GM12878 (cell line): ENCODE data around the gene SEL1L2. TPM values are rescaled to one million over a fixed set of nuclear protein-coding genes. Genes with fewer than 3 reads are reported as not detected.

ENCODE experiments used
- ATAC-seq: fragments of 200-7000 bp; cut with Tn5 transposase; 3 replicates; pipeline ENCODE4 v1.9.1; 2020; ENCODE audit warnings: mild to moderate bottlenecking, moderate library complexity
- BruUV-seq: library from RNA; stranded (reverse); fragments of 400-500 nt; replicated peaks from 2 replicates; lab custom pipeline; 2021; lab: Mats Ljungman, UMichigan
- CTCF ChIA-PET: fragments of 300-600 bp; sonication (Branson Sonifier 250); formaldehyde crosslinking; extraction: SDS; loops from one replicate; lab custom pipeline; 2021; ENCODE audit warnings: inconsistent platforms; lab: Yijun Ruan, JAX
- POLR2A ChIA-PET: fragments of 350-600 bp; formaldehyde crosslinking; extraction: SDS; loops from one replicate; lab custom pipeline; 2021; ENCODE audit warnings: inconsistent platforms; lab: Charles Lee
- RAD21 ChIA-PET: fragments of 300-600 bp; sonication (Branson Sonifier 250); formaldehyde crosslinking; loops from one replicate; lab custom pipeline; 2023; ENCODE audit warnings: antibody characterized with exemption; ENCODE audit not compliant: unreplicated experiment; lab: Charles Lee
- SMC1A ChIA-PET: fragments of 300-600 bp; sonication (Branson Sonifier 250); formaldehyde crosslinking; loops from one replicate; lab custom pipeline; 2023; ENCODE audit not compliant: unreplicated experiment, uncharacterized antibody; lab: Charles Lee
- DNase-seq: peaks from one replicate; pipeline ENCODE4 v3.0.0-alpha.2; 2011; ENCODE audit warnings: low read depth, low spot score
- FAIRE-seq: peaks from 3 replicates; lab custom pipeline; 2011; peaks lifted over from hg19 to GRCh38; lab: Jason Lieb, UNC
- H2AFZ ChIP-seq: 2 replicates; pipeline ENCODE4 v1.6.0; 2011; ENCODE audit warnings: low read depth, low read length, control low read depth; ENCODE audit not compliant: control insufficient read depth
- H3K27ac ChIP-seq: 2 replicates; pipeline ENCODE4 v1.5.1; 2011; ENCODE audit warnings: control low read depth; ENCODE audit not compliant: control insufficient read depth, insufficient read depth
- H3K27me3 ChIP-seq, 2 experiments: replicated peaks in 1 of 2; 2 replicates each; pipeline versions ENCODE4 v1.6.0 to v1.6.1; 2011; ENCODE audit warnings: low read length in 1 of 2; ENCODE audit not compliant: control insufficient read depth in 2 of 2, insufficient read depth in 2 of 2
- H3K36me3 ChIP-seq, 2 experiments: 2 replicates each; pipeline ENCODE4 v1.5.1; 2011; ENCODE audit warnings: low read length in 1 of 2; ENCODE audit not compliant: control insufficient read depth in 2 of 2, insufficient read depth in 2 of 2
- H3K4me1 ChIP-seq: 2 replicates; pipeline ENCODE4 v1.6.1; 2011; ENCODE audit warnings: mild to moderate bottlenecking, low read length, moderate library complexity, mixed read lengths; ENCODE audit not compliant: control insufficient read depth, insufficient read depth
- H3K4me2 ChIP-seq: 2 replicates; pipeline ENCODE4 v1.6.0; 2011; ENCODE audit warnings: control low read depth; ENCODE audit not compliant: control insufficient read depth, insufficient read depth
- H3K4me3 ChIP-seq: fragments of 200-600 bp; sonication (generic); 2 replicates; pipeline ENCODE4 v1.5.1; 2016
- H3K79me2 ChIP-seq: 2 replicates; pipeline ENCODE4 v1.6.0; 2011; ENCODE audit warnings: low read length; ENCODE audit not compliant: control insufficient read depth, insufficient read depth
- H3K9ac ChIP-seq: 2 replicates; pipeline ENCODE4 v1.8.0; 2011; ENCODE audit warnings: low read length, control low read depth, mixed read lengths; ENCODE audit not compliant: control insufficient read depth, insufficient read depth
- H3K9me3 ChIP-seq: replicated peaks from 3 replicates; pipeline ENCODE4 v1.5.1; 2011; ENCODE audit warnings: mild to moderate bottlenecking, low read length; ENCODE audit not compliant: control insufficient read depth, insufficient read depth
- H4K20me1 ChIP-seq: 2 replicates; pipeline ENCODE4 v1.6.0; 2011; ENCODE audit not compliant: control insufficient read depth, insufficient read depth
- DPF2 ChIP-seq: fragments of 450-650 bp; IDR thresholded peaks from 2 replicates; pipeline ENCODE4 v1.6.1; 2017; ENCODE audit warnings: mild to moderate bottlenecking
- EZH2 ChIP-seq: IDR thresholded peaks from 2 replicates; pipeline ENCODE4 v1.6.1; 2012; ENCODE audit warnings: low read depth, mild to moderate bottlenecking, control low read depth, inconsistent platforms, low read length, borderline replicate concordance; ENCODE audit not compliant: control insufficient read depth
- HDAC6 ChIP-seq: fragments of 200-600 bp; sonication (generic); IDR thresholded peaks from one replicate; pipeline ENCODE4 v1.8.0; 2017; ENCODE audit warnings: antibody characterized with exemption; ENCODE audit not compliant: unreplicated experiment
- JUND ChIP-seq: IDR thresholded peaks from 2 replicates; pipeline ENCODE4 v1.6.1; 2012; ENCODE audit warnings: low read depth, mild to moderate bottlenecking, low read length, improper control_type of control experiment, moderate library complexity
- LARP7 ChIP-seq: fragments of 450-650 bp; IDR thresholded peaks from 2 replicates; pipeline ENCODE4 v1.6.1; 2017; ENCODE audit warnings: mild to moderate bottlenecking
- MTA2 ChIP-seq: fragments of 450-650 bp; IDR thresholded peaks from 2 replicates; pipeline ENCODE4 v1.6.1; 2016; ENCODE audit warnings: low read depth, mild to moderate bottlenecking, moderate library complexity
- PML ChIP-seq: IDR thresholded peaks from 2 replicates; pipeline ENCODE4 v1.6.1; 2012; ENCODE audit warnings: low read length, inconsistent platforms
- POLR2A ChIP-seq: IDR thresholded peaks from 2 replicates; pipeline ENCODE4 v1.6.1; 2011; ENCODE audit warnings: low read depth, mild to moderate bottlenecking, low read length
- POLR2AphosphoS2 ChIP-seq: IDR thresholded peaks from 2 replicates; pipeline ENCODE4 v1.6.1; 2011; ENCODE audit warnings: low read depth, mild to moderate bottlenecking, low read length, improper control_type of control experiment, moderate library complexity
- STAT3 ChIP-seq: IDR thresholded peaks from 2 replicates; pipeline ENCODE4 v1.6.1; 2011; ENCODE audit warnings: low read depth, low read length, improper control_type of control experiment
- TBL1XR1 ChIP-seq: IDR thresholded peaks from 2 replicates; pipeline ENCODE4 v1.6.1; 2012; ENCODE audit warnings: low read depth, low read length, improper control_type of control experiment
- WGBS: methylation state at CpG from one replicate; pipeline ENCODE4 v1.1.6; 2016; ENCODE audit warnings: low lambda C conversion rate; ENCODE audit not compliant: insufficient replicate concordance, insufficient coverage; ENCODE audit errors: missing lambda C conversion rate; 5-methylcytosine and 5-hydroxymethylcytosine counted together
- in situ Hi-C: fragments of 300-500 bp; cut with MboI; formaldehyde crosslinking; loops from 9 replicates; pipeline ENCODE4 v1.14.3; 2018; ENCODE audit warnings: mixed read lengths
- intact Hi-C: fragments of 100-400 bp; cut with micrococcal nuclease; formaldehyde crosslinking; loops from one replicate; pipeline ENCODE4 v1.14.2; 2022; ENCODE audit not compliant: unreplicated experiment
- polyA plus RNA-seq, 11 experiments: library from polyadenylated mRNA; depleted of rRNA in 4 of 11; unstranded in 6 of 11; stranded (reverse) in 5 of 11; fragments of >200 nt; fragmentation: Nextera tagmentation in 4 of 11; fragmentation: Illumina TruSeq in 1 of 11; extraction: Ambion mirVana in 4 of 11; extraction: Trizol in 1 of 11; gene quantifications; 1 replicate in 1 of 11; 2 replicates in 10 of 11; pipeline versions ENCODE4 v1.2.1 to v1.2.3, GENCODE V29; 2011 to 2016; ENCODE audit warnings: inconsistent platforms in 2 of 11, missing spikeins in 2 of 11, low read depth in 1 of 11
- total RNA-seq, 4 experiments: library from RNA; depleted of rRNA in 3 of 4; stranded (reverse); fragments of >200 nt in 3 of 4; fragmentation: Illumina TruSeq in 1 of 4; extraction: Trizol in 1 of 4; gene quantifications; 2 replicates each; pipeline versions ENCODE4 v1.2.1 to v1.2.3, GENCODE V29; 2013 to 2021
- TF ChIP-seq, protein P1 (sequence below): fragments of 150-350 bp; IDR thresholded peaks from 2 replicates; pipeline ENCODE4 v1.6.1; 2016; ENCODE audit warnings: low read depth, low read length
- TF ChIP-seq, protein P2 (sequence below): IDR thresholded peaks from 2 replicates; pipeline ENCODE4 v1.6.1; 2012; ENCODE audit warnings: improper control_type of control experiment, low read depth, low read length; ENCODE audit not compliant: insufficient replicate concordance
- TF ChIP-seq, protein P3 (sequence below): fragments of 450-650 bp; conservative IDR thresholded peaks from 2 replicates; pipeline ENCODE4 v1.6.1; 2017; ENCODE audit warnings: mild to moderate bottlenecking, moderate library complexity

Gene SEL1L2
- total and polyA plus RNA-seq, 10 of the 15 experiments (the other 5 are each of a cell fraction or from before 2014, with no cell fraction given): not detected

DNA sequence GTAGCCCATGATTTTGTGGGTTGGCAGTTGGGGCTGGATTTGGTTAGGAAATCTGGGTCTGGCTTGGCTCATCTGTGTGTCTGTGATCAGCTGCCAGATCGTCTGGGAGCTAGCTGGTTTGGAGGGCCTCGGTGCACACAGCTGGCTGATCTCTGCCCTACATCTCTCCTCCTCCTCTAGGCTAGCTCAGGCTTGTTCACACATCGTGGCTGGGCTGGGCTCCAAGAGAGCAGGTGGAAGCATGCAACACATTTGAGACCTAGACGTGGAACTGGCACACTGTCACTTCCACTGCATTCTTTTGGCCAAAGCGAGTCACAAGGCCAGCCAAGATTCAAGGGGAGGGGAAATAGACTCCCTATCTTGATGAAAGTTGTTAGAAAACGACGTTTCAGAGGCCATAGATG lies 189.7 kb downstream of the SEL1L2 start (continued):
- TF ChIP-seq TBL1XR1: no peak
- TF ChIP-seq HDAC6: no peak
- TF ChIP-seq STAT3: no peak
- TF ChIP-seq DPF2: no peak
- no peak for TF ChIP-seq LARP7
- TF ChIP-seq, protein P1, sequence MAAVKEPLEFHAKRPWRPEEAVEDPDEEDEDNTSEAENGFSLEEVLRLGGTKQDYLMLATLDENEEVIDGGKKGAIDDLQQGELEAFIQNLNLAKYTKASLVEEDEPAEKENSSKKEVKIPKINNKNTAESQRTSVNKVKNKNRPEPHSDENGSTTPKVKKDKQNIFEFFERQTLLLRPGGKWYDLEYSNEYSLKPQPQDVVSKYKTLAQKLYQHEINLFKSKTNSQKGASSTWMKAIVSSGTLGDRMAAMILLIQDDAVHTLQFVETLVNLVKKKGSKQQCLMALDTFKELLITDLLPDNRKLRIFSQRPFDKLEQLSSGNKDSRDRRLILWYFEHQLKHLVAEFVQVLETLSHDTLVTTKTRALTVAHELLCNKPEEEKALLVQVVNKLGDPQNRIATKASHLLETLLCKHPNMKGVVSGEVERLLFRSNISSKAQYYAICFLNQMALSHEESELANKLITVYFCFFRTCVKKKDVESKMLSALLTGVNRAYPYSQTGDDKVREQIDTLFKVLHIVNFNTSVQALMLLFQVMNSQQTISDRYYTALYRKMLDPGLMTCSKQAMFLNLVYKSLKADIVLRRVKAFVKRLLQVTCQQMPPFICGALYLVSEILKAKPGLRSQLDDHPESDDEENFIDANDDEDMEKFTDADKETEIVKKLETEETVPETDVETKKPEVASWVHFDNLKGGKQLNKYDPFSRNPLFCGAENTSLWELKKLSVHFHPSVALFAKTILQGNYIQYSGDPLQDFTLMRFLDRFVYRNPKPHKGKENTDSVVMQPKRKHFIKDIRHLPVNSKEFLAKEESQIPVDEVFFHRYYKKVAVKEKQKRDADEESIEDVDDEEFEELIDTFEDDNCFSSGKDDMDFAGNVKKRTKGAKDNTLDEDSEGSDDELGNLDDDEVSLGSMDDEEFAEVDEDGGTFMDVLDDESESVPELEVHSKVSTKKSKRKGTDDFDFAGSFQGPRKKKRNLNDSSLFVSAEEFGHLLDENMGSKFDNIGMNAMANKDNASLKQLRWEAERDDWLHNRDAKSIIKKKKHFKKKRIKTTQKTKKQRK: no peak

DNA sequence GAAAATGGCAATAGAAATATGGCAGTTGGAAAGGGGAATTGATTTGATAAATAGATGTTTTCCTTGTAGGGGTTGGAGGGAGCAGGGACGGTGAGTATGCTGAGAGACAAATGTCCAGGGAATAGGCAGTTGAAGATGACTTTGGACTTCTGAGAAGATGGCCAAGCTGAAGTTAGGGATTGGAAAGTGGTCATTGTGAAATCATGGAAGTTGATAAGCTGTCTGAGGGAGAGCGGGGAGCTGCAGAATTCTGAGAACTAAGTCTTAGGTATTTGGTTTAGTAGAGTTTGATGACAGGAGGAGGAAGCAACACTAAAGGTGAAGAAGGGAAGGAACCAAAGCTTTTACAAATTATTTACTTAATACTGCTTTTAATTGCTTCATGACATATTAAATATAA lies 190.4 kb downstream of the SEL1L2 start:
- Histone ChIP-seq H3K79me2 (no peaks in the 10 kb centered on the region), H3K4me1 (no peaks in the 10 kb centered on the region), H3K27ac (no peak overlapping the region), H3K9me3 (no peaks in the 10 kb centered on the region), H3K9ac (no peak overlapping the region), H3K4me3 (no peak overlapping the region), H3K4me2 (no peak overlapping the region), H2AFZ (no peak overlapping the region), H4K20me1 (no peaks in the 10 kb centered on the region), H3K36me3 (peaks cover 7 to 18% of the 10 kb centered on the region in 2 experiments), H3K27me3 (no peaks in the 10 kb centered on the region)
- POLR2A ChIA-PET: no interaction called here
- DNase-seq: no peak
- CTCF ChIA-PET: interaction anchor here (2.1 kb wide), 1 partner anchor 12 kb away, joined by 16 read pairs; no protein-coding TSS in a partner anchor
- WGBS: 94% methylated on average over 2 of the region's 2 CpGs
- no TSS peak for BruUV-seq
- intact Hi-C loops (no loop called here), in situ Hi-C loops (loop anchor here (25.0 kb wide), 1 partner anchor 338 kb away; no protein-coding TSS in a partner anchor)
- SMC1A ChIA-PET: interaction anchor here (0.8 to 1.7 kb wide), 3 partner anchors 12 to 19 kb away, joined by 3 to 7 read pairs (median 4); no protein-coding TSS in a partner anchor
- RAD21 ChIA-PET: no interaction called here
- FAIRE-seq: no peak
- no peak for ATAC-seq
- TF ChIP-seq, protein P2, sequence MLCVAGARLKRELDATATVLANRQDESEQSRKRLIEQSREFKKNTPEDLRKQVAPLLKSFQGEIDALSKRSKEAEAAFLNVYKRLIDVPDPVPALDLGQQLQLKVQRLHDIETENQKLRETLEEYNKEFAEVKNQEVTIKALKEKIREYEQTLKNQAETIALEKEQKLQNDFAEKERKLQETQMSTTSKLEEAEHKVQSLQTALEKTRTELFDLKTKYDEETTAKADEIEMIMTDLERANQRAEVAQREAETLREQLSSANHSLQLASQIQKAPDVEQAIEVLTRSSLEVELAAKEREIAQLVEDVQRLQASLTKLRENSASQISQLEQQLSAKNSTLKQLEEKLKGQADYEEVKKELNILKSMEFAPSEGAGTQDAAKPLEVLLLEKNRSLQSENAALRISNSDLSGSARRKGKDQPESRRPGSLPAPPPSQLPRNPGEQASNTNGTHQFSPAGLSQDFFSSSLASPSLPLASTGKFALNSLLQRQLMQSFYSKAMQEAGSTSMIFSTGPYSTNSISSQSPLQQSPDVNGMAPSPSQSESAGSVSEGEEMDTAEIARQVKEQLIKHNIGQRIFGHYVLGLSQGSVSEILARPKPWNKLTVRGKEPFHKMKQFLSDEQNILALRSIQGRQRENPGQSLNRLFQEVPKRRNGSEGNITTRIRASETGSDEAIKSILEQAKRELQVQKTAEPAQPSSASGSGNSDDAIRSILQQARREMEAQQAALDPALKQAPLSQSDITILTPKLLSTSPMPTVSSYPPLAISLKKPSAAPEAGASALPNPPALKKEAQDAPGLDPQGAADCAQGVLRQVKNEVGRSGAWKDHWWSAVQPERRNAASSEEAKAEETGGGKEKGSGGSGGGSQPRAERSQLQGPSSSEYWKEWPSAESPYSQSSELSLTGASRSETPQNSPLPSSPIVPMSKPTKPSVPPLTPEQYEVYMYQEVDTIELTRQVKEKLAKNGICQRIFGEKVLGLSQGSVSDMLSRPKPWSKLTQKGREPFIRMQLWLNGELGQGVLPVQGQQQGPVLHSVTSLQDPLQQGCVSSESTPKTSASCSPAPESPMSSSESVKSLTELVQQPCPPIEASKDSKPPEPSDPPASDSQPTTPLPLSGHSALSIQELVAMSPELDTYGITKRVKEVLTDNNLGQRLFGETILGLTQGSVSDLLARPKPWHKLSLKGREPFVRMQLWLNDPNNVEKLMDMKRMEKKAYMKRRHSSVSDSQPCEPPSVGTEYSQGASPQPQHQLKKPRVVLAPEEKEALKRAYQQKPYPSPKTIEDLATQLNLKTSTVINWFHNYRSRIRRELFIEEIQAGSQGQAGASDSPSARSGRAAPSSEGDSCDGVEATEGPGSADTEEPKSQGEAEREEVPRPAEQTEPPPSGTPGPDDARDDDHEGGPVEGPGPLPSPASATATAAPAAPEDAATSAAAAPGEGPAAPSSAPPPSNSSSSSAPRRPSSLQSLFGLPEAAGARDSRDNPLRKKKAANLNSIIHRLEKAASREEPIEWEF: no peak
- TF ChIP-seq MTA2 (no peak), PML (no peak), STAT3 (no peak), POLR2AphosphoS2 (no peak), POLR2A (no peak), EZH2 (no peak), JUND (no peak)
- TF ChIP-seq, protein P3, sequence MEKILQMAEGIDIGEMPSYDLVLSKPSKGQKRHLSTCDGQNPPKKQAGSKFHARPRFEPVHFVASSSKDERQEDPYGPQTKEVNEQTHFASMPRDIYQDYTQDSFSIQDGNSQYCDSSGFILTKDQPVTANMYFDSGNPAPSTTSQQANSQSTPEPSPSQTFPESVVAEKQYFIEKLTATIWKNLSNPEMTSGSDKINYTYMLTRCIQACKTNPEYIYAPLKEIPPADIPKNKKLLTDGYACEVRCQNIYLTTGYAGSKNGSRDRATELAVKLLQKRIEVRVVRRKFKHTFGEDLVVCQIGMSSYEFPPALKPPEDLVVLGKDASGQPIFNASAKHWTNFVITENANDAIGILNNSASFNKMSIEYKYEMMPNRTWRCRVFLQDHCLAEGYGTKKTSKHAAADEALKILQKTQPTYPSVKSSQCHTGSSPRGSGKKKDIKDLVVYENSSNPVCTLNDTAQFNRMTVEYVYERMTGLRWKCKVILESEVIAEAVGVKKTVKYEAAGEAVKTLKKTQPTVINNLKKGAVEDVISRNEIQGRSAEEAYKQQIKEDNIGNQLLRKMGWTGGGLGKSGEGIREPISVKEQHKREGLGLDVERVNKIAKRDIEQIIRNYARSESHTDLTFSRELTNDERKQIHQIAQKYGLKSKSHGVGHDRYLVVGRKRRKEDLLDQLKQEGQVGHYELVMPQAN: no peak
